HuH-7.5 (cell line): Measurements from ENCODE around the gene TSPAN9.
A peak's percentile ranks its signal among the peaks of the same experiment; 100 is the strongest.

Experiments
- DNase-seq: peaks from one replicate; pipeline ENCODE4 v3.0.0; 2011; ENCODE audit warnings: low spot score

Gene TSPAN9, protein sequence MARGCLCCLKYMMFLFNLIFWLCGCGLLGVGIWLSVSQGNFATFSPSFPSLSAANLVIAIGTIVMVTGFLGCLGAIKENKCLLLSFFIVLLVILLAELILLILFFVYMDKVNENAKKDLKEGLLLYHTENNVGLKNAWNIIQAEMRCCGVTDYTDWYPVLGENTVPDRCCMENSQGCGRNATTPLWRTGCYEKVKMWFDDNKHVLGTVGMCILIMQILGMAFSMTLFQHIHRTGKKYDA

DNA sequence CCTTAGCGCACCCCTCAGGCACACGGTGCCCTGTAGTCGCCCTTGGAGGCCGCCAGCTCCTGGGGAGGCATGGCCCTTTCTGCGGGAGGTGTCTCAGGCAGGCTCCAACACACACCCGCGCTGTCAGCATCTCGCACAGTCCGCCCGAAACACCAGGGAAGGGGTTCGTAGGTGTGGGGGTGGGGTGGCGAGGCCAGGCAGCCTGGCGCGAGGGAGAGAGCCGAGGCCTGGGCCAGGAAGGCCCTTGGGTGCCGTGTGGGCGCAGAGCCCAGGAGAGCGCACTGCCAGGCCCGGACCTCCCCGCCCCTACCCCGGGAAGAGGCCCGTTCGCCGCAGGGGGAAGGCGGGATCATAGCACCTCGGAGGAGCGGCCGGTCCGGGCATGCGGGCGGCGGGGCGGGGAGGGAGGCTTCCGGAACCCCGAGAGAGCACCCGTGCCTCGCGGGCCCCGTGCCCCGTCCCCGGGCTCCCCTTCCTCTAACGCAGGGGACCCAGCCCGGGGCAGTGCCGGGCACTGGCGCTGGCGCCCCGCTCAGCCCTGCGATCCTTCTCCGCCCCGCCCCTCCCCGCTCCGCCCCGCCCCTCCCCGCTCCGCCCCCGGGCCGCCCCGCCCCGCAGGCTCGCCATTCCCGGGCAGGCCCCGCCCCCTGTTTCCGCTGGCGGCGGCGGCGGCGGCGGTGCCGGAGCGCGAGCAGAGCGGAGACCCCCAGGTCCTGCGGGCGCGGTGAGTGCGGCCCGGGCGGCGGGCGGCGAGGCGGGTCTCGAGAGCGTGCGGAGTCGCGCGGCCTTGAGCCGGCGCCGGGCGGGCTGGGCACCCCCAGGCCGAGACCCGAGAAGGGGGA, at the start of gene TSPAN9:
TSS of gene TSPAN9 (plus strand) at position 650 of the 842 bp plus-strand sequence. CDS start 123,815 bp downstream, outside the sequence.
- peak; percentile 86 for DNase-seq

DNA sequence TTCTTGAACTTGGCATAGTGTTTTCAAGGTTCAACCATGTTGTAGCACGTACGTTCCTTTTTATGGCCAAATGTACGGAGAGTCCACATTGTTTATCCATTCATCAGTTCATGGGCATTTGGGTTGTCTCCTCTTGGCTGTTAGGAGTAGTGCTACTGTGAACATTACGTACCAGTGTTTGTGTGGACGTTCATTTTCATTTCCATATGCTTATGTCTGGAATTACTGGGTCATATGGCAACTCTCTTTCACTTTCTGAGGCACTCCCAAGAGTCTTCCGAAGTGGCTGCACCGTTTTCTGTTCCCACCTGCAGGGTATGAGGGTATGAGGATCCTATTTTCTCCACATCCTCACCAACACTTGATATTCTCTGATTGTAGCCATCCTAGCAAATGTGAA, 49.1 kb upstream of the TSPAN9 start:
- no peak for DNase-seq

DNA sequence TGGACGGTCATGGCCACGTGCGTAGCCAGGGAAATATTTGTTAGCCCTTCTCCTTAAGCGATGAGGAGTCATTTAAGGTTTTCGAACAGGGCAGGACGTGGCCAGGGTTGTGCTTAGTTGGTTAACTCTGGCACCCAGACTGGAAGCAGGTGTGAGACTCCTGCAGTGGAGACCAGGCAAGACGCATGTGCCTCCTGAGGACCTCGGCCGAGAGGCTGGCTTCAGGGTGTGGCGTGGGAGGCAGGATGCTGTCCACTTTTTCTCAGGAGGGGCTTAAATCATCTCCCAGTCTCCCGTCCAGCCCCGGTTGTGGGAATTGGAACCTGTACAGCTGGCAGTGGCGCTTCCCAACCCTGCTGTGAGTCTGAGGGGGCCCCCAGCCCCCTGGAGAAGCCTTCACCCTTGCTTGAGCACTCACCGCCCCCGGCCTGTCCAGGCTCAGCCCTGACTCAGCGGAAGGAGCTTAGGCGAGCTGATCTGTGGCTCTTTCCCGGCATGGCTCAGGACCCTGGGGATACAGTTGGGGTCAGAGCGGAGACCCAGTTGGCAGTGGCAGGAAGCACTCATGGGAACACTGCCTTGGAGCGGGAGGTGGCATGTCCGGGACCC, 46.3 kb upstream of the TSPAN9 start:
- DNase-seq, result no peak

DNA sequence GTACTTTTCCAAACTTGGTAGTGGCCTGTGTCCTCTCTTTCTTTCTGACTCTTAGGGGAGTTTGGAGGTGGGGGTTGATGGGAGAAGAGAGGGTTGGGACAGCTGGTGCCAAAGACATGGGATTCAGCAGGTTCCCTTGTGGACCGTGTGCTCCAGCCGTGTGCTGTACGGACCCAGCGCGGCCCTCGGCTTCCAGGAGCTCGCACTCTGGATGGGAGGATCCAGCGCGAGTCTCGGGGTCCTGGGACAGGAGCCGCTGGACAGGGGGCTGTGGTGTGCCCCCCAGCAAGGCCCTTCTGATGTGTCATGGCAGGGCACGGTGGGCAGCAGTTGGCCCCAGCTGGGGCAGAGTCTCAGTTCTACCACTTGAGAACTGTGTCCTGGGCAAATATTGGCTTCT, 45.0 kb upstream of the TSPAN9 start:
- DNase-seq, result no peak

DNA sequence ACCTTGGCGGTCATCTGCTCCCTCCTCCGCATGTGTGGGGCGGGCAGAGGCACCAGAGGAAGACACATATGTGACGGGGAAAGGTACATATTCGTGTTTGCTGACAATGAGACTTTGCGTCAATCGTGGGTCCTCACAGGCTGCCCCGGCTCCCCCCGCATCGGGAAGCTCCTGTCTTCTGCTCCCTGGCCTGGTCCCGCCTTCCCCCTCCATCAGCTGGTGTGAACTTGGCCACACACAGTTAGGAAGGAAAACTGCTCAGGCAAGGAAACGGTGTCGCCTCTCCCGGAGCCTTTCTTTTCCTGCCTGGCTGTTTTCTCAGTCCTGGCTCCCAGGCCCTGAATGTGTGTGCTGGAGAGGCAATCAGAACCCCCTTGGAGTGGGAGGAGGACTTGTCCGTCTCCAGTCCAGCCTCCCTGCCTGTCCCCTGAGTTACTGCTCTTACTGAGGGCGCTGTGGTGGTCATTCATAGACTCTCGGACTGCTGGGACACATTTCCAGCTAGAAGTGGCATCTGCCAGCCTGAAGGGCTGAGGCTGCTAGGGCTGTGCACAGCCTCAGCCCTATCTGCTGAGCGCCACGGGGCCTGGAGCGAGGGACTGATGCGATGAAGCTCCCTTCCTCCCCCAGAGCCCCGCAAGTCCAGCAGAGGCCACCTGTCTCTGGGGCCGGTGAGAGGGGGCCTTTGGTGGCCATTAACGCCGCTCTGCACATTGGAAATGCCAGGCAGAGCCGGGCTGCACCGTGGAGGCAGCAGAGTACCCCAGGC, 44.2 kb upstream of the TSPAN9 start:
- DNase-seq, result no peak

DNA sequence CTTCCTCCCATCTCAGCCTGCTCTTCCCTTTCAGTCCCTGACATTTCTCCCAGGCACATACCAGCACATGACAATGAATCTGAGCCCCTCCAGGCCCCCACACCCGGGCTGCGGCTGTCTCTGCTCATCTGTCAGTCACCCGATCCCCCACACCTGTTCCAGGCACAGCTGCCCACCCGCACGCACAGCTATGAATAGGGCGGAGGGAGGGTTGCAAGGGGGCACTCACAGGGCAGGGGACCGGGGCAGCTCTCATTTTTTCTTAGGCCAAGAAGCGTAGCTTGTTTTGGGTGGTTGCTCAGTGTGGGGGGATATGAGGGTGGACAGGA, 43.7 kb upstream of the TSPAN9 start:
- DNase-seq, result no peak

DNA sequence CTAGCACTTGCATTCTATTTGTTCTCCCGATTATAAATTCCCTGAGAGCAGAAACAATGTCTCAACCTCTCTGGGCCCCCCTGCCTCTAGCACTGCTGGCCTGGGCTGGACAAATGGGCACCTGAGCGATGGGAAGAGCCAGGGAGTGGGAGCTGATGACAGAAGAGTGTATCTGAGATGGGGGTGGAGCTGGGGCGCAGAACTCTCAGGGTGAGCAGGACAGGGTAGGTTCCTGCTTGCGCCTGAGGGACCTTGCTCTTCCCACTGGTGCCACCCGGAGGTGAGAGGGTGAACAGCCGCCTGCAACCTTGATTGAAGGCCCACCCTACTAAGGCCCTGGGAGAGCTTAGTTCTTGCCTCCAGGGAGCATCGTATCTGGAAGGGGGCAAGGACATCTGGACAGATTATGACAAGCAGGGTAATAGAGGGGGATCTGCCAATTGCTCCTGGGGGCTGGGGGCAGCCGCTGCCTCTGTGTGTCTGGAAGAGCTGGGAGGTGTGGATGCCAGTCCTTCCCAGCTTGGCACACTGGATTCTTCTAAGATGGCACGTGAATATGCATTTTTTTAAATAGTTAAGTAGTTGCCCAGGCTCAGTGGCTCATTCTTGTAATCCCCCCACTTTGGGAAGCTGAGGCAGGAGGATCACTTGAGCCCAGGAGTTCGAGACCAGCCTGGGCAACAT, 43.0 kb upstream of the TSPAN9 start:
- DNase-seq, result peak; percentile 87

DNA sequence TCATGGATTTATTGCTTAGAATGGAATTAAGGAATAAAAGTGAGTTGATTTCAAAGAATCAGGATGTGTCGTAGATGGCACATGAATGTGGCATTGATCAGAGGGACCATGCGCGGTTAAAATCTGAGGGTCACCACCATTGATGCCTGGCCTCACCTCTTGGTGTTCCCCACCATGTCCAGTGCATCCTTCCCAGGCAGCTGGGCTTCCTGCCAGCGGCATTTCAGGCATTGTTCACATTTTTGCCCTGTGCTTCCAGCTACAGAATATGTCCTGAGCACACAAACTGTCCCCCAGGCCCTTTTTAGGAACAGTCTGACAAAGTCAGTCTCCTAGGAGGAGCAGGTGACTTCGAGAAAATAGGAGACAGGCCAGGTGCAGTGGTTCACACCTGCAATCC, 42.0 kb upstream of the TSPAN9 start:
- no peak for DNase-seq

DNA sequence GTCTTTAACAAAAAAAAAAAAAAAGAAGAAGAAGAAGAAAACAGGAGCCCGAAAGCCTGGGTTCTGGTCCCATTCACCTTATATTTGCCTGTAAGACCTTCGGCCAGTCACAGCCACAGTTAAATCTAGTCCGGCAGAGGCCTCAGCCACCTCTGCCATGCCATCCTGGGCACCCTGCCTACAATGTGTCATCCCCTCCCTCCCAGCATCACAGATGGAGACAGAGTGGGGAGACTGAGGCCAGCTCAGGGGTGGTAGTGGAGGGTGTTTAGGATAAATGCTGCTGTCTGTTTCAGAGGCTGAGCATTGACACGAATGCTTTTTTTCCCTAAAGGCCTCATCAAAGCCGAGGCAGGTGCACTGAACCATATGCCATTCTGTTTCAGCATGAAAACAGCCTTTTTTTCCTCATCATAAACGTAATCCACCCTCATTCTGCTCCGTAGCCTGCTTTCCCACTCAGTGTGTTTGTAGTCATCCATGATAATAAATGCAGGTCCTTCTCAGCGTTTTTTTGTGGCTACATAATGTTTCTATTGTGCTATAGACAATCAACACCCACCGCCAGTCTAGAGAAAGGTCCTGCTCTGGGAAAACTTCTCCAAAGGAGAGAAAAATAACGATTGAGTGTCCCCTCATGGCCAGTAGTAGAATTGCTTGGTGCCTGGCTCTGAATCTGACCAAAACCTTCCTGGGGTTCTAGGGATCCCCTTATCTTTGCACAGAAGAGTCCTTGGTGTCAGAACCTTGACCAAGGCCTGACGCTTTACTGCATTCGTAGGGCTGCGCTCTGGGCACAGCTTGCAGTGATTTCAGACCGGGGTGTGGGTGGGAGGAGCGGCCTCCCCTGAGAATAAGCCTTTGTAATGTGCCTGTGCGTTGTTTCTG, 41.1 kb upstream of the TSPAN9 start:
- DNase-seq, result no peak

DNA sequence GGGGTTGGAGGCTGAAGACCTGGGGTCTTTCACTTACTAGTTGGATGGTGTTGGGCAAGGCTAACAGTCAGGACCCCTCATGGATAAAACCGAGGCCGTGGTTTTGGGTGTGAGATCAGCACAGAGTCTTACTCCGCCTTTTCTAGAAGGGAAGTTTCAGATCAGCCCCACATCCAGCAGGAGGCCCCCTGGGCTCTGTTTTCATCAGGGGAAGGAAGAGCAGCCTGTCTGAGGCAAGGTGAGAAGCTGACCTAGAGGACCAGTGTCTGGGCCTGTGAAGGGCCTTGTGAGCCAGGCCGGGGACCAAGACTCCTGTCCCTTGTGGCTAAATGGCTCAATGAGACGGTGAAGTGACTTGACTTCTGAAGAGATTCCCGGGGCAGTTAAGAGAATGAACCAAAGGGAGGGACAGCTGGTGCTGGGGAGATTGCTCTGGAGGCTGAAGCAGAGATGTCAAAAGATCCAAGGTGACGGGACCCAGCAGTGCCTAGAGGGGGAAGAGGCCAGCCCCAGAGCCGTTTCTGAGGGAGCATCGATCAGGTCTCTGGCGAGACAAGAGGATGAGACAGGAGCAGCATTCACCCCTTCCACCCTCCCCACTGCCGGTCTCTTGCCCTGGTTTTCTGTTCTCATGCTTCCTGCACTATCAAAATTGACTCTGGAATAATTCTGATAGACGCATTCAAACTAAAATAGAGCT, 40.1 kb upstream of the TSPAN9 start:
- DNase-seq, result no peak

DNA sequence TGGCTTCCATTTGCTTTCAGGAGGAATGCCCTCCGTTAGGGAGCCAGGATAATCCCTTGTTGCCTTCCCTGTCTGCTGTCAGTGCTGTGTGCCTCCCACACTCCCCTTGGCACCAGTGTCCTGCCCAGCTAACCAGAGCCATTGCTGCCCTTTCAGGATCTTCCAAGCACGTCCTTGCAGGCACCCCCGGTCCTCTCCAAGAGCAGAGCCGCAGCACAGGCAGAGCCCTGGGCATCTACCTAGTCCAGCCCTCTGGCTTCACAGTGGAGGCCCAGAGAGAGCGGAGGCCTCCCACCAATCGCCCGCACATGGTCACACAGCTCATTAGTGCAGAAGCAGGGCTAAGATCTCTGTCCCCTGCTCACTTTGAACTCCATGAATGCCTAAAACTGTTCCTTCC, 39.0 kb upstream of the TSPAN9 start:
- no peak for DNase-seq

DNA sequence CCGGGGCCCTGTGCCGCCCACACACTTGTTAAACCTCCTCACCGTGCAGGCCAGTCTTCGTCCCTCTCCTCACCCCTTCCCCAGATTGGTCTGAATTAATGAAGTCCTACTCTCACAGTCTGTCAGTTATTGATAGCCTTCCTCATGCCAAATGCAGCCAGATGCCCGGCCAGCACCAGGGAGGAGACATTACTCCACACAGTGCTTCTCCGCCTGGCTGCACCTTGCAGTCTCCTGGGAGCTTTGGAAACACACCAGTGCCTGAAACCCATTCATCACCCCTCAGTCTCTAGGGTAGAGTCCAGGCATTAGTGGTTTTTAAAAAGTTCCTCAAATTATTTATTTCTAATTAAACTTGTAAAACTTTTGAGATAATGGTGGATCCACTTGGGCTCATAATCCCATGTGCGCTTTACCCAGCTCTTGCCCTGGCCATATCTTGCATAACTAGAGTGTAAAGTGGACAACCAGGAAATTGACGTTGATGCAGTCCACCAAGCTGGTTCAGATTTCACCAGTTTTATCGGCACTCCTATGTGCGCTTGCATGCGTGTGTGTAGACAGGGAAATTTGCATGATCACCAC, 38.2 kb upstream of the TSPAN9 start:
- no peak for DNase-seq

DNA sequence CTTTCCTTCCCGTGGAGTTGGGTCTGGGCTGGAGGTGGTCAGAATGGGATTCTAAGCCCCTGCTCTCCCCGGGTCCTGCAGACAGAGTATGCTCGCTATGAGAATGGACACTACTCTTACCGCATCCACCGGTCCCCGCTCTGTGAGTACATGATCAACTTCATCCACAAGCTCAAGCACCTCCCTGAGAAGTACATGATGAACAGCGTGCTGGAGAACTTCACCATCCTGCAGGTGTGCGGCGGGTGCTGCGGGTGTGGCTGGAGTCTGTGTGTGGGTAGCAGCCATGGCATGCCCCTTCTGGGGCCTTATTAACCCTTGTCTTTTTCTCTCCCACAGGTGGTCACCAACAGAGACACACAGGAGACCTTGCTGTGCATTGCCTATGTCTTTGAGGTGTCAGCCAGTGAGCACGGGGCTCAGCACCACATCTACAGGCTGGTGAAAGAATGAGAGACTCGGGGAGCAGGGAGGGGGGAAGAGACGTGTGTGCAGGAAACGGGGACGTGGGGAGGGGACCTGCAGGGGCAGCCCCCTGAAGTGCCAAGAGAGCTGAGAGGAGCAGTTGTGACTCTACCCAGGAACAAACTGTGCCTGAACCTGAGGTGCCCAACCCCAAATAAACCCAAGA, 37.0 kb upstream of the TSPAN9 start:
- no peak for DNase-seq

DNA sequence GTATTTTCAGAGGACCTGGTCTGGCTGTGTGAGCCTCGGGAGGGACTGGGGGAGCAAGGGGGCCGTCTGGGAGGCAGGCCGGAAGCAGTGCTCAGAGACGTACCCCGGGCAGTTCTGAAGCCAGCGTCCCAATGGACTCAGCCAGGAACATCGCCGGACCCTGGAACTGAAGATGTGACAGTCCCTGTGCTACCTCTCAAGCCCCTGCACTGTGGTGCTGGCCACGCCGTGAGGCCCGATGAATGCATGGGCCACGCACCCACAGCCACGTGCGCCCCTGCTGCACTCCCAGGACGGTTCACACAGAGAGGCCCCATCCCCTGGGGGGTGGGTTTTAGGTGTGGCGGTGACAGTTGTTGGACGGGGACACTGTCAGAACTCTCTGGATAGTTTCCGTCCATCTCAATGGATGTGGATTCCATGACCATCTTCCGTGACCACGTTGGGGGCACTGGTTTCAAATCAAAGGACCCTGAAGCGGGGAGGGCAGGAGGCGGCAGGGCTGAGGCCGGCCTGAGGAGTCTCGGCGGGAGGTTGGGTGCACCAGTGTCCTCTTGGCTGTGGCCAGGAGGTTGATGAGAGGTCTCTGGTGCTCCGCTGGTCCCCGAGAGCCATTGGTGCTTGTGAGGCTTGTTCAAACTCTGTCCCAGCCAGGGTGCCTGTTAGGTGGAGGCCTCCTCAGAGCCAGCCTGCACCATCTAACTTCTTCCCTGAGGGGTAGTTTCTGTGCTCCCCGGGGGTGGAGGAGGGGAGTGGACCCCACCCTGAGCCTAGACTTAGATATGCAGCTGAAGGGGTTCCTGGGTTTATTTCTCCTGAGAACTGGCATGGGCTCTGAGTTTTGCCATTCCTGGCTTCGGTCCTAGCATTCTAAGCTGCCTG, 36.3 kb upstream of the TSPAN9 start:
- DNase-seq, result no peak

DNA sequence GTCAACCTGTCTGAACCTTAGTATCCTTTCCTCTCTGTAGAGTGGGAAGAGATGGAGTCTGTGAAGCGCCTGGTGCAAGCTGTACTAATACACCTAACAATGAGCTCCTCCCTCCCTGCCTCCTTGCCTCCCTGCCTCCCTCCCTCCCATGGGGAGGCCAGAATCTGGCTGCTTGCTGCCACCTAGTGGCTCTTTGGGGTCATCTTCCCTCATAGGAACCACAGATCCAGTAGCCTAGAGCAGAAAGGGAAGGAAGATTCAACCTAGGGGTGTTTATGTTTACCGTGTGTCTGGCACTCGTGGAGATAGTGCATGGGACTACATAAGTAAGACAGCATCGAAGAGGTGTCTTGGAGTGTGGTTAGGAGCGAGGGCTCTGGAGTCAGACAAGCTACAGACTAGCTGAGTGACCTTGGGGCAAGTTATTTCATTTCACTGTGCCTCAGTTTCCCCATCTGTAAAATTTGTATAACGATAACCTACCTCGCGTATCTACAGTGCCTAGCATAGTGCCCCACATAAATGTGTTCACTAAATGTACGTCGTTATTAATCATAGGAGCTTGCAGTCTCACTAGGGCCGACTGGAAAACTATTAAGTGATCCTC, 35.5 kb upstream of the TSPAN9 start:
- peak; percentile 94 for DNase-seq

DNA sequence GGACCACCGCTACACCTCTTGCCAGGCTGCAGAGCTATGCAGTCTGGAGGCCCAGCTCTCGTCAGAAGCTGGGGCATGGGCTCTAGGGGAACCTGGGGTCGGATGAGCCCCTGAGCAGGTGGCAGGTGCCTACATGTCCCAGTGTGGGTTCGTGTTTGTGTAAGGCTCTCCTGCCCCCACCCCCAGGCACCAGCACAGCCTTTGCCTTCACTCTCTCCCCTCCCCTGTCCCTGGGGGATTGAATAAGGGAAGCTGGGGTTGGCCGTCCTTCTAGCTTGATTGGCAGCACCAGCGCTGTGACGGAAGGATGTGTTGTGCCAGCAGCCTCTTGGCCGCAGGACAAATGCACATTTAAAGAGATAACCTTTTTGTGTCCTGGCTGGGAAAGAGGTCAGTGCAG, 34.8 kb upstream of the TSPAN9 start:
- no peak for DNase-seq

DNA sequence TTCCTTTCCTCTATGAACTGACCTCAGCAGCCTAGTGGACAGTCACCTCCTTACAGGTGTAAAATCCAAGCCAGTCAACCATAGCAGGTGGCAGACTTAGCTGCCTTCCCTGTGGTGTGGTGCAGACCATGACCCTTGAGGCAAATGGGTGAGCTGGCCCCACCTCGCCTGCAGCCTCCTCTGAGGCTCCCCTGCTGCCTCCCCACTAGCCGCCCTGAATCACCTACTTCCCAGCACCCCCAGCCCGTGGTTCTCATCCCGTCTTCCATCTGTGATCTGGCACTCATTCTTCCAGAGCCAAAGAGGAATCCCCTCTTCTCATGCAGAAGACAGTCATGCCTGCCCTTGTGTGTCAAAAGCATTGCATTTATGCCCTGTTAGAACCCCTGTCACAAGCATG, 34.4 kb upstream of the TSPAN9 start:
- no peak for DNase-seq

DNA sequence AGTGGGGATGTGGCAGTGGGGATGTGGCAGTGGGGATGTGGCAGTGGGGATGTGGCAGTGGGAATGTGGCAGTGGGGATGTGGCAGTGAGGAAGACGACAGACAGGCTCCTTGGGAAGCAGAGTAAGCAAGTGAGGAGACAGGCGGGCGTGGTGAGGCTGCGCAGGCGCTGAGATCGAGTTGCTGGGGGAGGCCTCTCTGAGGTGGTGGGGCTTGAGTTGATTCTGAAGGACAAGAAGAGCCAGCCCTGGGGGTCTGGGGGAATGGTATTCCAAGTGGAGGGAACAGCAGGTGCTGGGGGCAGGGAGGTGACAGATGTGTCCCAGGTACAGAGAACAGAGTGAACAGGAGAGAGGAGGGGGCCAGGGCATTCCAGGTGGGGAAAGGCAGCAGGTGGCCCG, 33.8 kb upstream of the TSPAN9 start:
- no peak for DNase-seq
